AG08395 (cell line): ENCODE measurements around the gene B3GNT9.

Experiments
- DNase-seq: peaks from one replicate; pipeline ENCODE4 v3.0.0; 2012; ENCODE audit warnings: mixed read lengths, low spot score

Gene B3GNT9

DNA sequence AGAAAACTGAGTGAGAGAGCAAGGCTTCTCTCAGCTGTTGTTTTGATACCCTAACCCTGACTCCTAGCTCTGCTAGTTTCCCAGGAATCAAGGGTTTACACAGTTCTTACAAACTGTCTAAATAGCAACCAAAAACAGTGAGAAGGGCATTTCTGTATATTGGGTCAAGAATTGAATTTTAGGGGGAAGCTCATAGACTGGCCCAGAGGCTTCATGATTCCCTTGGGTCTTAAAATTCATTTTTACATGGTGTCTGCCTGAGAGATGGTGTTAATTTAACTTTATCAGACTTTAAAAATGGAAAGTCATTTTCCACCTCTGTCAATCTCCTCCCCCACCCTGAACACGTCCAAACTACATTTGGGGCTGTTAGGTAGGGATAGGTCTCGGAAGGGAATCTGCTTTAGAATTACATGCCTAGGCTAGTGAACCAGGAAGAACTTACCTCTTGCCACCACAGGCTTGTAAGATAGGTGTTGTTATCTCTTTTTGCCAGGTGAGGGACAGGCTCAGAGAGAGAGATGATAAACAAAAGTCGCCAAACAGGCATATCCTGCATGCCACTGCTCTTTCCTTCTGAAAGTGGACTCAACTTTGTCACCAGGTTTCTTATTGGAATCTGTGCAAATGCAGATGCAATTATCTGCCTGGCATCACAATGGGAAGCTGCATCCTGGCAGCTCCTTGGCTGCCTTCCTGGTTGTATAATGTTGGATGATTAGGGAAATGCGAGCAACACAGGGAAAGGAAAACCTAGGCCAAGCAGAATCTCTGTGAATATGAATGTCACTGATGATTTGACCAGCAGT is 38.0 kb downstream of the B3GNT9 start:
- DNase-seq, result no peak

DNA sequence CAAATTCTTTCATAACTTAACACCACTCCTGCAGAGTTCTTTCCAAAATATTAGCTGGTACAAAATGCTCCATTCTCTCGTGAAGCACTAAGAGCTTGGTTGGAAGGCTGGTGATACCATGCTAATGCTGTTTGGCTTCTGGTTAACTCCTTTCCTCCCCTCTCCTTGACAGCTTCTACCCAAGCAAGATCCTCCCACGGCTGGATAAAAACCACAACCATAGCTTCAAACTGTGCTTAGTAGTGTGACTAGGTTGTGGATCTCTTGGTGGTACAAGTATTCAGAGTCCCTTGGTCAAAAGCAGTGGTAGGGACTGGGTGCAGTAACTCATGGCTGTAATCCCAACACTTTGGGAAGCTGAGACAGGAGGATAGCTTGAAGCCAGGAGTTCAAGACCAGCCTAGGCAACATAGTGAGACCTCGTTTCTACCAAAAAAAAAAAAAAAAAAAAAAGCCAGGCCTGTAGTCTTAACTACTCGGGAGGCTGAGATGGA is 38.8 kb downstream of the B3GNT9 start:
- DNase-seq, result no peak

DNA sequence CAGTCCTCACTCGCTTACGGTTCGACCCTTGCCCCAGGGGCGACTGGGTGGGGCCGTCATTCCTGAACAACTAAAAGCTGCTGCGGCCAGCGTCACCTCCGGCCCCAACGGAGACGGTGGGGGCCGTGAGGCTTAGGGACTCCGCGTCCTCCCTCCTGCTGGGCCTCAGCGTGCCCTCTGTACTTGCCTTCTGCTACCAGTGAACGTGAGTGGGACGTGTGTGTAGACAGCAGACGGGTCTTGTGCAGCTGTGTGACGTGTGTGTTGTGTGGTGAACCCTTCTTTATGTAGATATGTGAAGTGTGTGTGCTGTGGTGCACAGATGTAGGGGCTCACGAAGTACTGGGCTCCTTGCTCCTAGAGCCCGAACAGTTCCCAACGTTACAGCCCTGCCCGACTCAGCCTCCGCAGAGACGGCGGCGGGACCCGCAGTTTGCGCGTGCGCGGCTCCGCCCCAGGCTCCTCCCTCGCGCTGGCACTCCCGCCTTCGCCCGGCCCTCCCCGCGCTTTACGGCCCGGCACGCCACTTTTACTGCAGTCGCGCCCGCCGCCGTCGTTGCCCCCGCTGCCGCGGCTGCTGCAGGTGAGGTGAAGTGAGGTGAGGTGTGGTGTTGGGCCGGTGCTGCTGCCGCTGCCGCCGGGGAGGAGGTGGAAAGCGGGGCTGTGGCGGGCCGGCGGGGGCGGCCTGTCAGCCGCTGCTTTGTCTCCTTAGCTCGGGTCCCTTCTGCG is 41.2 kb downstream of the B3GNT9 start, which contains the start of gene PHAF1:
Gene PHAF1 (plus strand): TSS at position 535 of the 729 bp plus-strand sequence. CDS start 235 bp downstream, outside the sequence.
- DNase-seq, result peak; percentile 99

GRCh38 chr16:67108931-67109406 is 41.8 kb downstream of the B3GNT9 start:
- DNase-seq, result no peak

DNA sequence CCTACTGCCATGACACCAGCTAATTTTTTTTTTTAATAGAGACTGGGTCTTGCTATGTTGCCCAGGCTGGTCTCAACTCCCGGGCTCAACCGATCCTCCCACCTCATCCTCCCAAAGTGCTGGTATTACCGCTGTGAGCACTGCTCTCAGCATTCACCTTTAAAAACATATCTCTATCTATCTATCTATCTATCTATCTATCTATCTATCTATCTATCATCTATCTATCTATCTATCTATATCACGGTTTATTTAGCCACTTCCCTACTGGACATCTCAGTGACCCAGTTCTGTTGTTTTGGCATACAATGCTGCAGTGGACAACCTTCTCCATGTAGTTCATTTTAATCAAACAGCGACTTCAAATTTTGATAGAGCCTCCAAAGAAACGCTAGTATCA is 42.3 kb downstream of the B3GNT9 start:
- no peak for DNase-seq

DNA sequence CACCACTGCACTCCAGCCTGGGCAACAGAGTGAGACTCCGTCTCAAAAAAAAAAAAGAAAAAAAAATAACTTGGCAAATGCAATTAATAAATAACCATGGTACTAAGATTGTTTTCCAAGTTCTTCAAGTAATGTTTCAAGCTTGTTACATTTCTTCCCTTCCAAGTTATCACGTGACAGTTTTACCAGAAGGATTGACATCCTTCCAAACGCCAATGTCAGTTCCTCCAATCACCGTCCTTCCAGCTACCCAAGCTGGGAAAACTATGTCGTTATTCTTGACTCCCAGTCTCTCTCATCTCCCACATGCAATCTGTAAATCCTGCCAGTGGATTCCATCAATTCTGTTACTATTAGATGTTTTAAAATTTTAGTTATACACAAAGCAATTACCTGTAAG is 44.9 kb downstream of the B3GNT9 start:
- no peak for DNase-seq

DNA sequence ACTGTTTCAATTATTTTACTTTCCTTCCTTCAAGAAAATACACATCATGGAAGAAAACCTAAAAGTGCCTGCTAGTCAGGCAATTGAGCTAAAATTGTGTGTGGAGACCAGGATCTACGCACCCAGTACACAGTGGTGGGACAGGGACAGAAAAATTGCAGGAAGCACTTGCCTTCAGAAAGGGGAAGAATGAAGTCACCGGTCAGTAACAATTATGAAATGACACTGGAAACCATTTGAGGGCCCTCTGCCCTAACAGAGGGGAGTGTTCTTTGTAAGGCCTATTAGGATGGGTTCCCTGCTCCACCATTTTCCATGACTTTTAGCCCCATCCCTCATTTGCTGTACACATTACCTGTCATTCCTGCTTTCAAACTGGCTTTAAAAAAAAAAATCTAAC is 45.6 kb downstream of the B3GNT9 start:
- DNase-seq, result no peak

DNA sequence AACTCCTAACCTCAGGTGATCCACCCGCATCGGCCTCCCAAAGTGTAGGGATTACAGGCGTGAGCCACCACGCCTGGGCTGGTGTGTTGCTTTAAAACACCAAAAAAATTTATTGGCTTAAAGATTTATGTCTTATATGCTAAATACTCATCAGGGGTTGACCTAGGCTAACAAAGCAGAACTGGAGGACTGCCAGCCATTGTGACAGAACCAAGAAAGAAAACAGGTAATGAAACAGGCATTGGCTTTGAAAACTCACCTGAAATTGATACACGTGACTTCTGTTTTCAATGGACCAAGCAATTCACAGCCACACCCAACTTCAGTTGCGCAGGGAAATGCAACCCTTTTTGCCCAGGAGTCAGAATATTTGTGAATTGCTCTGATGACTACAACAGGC is 46.0 kb downstream of the B3GNT9 start:
- DNase-seq, result no peak

GRCh38 chr16:67104061-67104460 is 46.7 kb downstream of the B3GNT9 start:
- DNase-seq, result no peak

GRCh38 chr16:67101311-67102082 is 49.3 kb downstream of the B3GNT9 start:
- DNase-seq, result peak; percentile 37

DNA sequence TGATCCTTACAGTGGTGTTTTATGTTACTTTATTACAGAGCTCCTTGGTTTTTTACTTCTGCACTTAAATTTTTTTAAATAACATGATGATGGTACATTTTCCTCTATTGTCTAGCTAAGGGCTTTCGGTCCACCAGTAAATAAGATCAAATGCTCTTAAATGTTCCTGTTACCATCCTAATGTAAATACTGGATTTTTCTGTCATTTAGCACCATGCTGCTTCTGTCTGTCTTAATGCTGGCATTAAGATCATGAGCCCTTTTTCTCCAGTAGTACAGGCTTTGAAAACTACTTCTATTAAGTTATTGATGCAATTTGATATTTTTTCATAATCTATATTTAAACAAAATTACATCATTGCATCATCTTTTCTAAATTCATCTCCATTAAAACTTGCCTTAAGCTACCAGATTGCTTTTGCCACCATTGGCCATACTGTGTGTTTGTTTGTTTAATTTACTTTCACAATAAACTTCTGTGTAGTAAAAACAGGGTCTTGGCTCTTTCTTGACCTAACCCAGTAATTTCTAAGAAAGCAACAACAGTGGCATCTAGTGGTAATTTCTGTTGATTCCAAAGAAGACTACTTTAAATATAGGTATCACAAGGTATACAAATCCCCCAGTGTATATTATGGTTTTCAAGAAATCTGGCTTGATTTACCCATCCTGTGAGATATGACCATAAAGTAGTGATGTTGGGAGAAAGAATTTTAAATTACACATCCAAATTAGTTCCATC is 50.1 kb downstream of the B3GNT9 start:
- peak; percentile 35 for DNase-seq

- DNase-seq, result no peak
These were observed 52.2 kb downstream of the B3GNT9 start for GRCh38 chr16:67098599-67098998.
